AG08395 (cell line): ENCODE results near the gene BICRA.

Experiments
- DNase-seq: peaks from one replicate; pipeline ENCODE4 v3.0.0; 2012; ENCODE audit warnings: mixed read lengths, low spot score

BICRA gene

GRCh38 chr19:47601180-47601904 lies 7.6 kb upstream of the BICRA start:
- no peak for DNase-seq

GRCh38 chr19:47603706-47604565 lies 5.0 kb upstream of the BICRA start:
- DNase-seq = no peak

- DNase-seq = no peak
Observed at GRCh38 chr19:47607564-47608073, 1.3 kb upstream of the BICRA start.

- DNase-seq = peak; percentile 96
Observed at GRCh38 chr19:47608074-47608918, 638 bp upstream of the BICRA start.

DNA sequence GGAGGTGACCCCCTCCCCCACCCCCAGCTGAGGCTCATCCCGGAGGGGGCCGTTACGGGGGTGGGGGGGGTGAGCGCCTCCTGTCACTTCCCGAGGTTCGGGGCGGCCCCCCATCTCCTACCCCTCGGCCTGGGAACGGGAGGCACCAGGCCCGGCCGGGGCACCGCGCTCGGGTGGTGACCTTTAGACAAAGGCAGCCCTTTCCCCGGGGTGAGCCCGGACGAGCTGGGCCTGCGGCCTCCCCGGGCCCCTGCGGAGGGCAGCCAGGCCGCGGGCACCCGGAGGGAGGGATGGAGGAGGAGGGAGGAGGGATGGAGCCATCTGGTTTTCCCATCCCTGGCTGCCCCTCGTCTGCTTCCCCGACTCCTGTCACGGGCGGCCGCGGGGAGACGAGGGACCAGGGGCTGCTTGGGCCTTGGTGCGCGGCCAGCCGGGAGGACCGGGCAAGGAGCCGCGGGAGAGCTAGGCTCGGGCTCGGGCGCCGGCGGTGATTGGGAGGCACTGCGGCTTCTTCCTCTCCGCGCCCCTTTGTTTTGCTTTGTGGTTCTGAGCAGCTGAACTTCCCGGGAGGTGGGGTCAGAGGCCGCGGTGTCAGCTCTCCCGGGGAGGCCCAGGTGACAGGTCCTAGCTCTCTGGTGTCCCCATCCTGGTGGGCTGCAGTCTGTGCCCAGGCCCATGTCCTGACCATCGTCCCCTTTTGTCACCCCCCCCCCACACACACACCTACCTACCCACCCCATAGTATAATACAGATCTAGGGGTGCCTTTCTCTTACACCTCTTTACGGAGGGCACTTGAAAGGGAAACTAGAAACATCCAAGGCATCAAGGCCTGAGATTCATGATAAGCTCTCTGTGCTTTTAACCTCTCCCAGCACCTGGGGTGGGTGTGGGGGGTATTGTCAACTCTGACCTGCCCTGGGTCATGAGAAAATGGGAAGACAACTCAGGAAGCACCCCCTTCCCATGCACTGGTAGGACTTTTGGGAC lies 1.3 kb downstream of the BICRA start:
- peak; percentile 31 for DNase-seq

- DNase-seq = no peak
Observed at GRCh38 chr19:47610902-47611301, 2.0 kb downstream of the BICRA start.

GRCh38 chr19:47613165-47614020 lies 4.5 kb downstream of the BICRA start:
- peak; percentile 83 for DNase-seq

DNA sequence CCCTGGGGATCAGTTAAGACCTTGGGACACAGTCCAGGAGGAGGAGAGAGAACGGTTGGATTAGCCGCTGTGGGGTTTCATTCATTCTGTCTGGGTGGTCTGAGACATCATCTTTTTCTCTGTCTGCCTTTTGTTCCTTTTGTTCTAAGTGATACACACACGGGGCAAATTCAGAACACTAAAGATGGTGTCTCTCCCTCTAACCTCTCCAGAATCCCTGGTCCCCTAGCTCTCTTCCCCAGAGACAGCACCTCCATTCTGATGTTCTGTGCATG lies 5.0 kb downstream of the BICRA start:
- no peak for DNase-seq

DNA sequence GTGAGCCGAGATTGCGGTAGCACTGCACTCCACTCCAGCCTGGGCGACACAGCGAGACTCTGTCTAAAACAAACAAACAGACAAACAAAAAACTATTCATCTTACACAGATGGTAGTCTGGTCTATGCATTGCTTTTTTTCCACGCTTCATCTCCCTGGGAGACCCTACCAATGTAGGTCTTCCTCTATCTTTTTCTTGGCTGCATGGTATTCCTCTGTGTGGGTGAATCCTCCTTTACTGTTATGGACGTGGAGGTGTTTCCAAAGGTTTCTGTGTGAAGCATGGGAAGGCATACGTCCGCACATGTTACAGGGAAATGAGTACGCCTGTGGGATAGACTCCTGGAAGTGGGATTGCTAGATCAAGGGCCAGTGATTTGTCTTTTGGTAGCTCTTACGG lies 5.6 kb downstream of the BICRA start:
- no peak for DNase-seq

- DNase-seq = no peak
Observed at GRCh38 chr19:47615230-47615629, 6.3 kb downstream of the BICRA start.

DNA sequence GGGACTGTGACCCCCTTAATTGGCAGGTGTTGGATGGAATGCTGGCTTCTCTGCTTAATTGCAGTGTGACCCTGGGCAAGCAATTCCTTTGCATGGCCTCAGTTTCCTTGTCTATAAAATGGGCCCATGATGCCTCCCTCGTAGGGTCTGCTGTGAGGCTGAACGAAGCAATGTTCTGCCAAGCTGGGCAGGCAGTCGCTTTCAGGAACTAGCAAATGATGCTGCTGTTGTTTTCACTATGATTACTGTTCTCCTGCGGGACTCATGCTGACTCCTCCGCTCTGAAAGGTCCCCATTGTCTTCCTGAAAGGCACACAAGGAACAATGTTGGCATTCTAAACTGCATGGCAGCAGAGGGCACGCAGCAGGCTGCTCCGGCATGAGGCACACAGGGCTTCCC lies 6.8 kb downstream of the BICRA start:
- DNase-seq = no peak

GRCh38 chr19:47618771-47619170 lies 9.8 kb downstream of the BICRA start:
- no peak for DNase-seq

- no peak for DNase-seq
Observed at GRCh38 chr19:47619763-47620162, 10.8 kb downstream of the BICRA start.

- DNase-seq = no peak
Observed at GRCh38 chr19:47623151-47623920, 14.4 kb downstream of the BICRA start.

DNA sequence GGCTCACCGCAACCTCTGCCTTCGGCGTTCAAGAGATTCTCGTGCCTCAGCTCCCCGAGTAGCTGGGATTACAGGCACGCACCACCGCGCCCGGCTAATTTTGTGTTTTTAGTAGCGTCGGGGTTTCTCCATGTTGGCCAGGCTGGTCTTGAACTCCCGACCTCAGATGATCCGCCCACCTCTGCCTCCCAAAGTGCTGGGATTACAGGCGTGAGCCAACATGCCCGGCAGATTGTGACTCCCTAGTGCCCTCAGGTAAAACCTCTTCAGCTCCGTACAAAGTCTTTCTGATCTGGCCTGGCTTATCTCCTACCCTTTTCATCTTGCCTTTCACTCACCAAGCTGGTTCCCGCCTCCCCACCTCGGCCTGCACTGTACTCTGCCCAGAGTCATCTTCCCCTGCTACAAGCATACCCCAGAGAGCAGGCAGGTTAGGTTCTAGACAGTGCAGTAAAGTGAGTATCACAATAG lies 15.0 kb downstream of the BICRA start:
- DNase-seq = no peak

- DNase-seq = no peak
Observed at GRCh38 chr19:47625650-47626049, 16.7 kb downstream of the BICRA start.

DNA sequence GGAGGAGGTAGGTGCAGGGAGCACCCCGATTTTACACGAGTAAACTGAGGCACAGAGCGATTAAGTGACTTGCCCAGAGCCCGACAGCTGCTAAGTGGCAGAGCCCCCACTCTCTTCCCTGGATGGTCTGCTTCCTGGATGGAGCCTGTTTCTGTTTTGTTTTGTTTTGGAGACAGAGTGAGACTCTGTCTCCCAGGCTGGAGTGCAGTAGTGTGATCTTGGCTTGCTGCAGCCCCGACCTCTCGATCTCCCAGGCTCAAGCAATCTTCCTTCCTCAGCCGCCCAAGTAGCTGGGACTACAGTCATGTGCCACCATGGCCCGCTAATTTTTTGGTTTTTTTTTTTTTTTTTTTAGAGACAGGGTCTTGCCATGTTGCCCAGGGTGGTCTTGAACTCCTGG lies 17.3 kb downstream of the BICRA start:
- DNase-seq = no peak

DNA sequence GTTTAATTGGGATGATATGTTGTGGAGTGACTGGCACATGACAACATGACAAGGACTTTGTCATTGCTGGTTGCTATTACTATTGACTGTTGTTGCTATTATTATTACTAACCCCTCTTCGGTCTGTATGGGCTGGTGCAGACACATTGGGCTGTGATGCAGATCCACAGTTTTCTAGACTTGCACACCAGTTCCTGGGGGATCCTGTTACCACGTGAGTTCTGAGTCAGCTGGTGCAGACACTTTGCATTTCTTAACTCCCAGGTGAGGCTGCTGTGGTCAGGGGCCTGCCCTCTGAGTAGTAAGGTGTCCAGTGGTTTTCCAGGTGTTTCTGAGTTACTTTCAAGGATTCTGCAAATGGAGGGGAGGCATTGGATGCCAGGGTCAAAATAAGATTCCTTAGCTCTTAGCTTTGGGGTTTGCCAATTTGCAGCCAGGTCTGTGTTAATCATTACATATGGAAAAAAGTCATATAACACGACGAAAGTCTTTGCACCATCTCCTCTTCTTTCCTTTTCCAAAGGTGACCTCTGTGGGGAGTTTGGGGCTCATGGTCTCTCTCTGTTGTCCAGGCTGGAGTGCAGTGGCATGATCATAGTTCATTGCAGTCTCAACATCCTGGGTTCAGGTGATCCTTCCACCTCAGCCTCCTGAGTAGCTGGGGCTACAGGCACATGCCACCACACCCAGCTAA lies 19.3 kb downstream of the BICRA start:
- no peak for DNase-seq

- DNase-seq = no peak
Observed at GRCh38 chr19:47630594-47630993, 21.7 kb downstream of the BICRA start.
